Trophoblast cell (in vitro differentiated cells and primary cell): ENCODE measurements around the gene FBXL2.

Experiments used
- DNase-seq, 2 donors: peaks; one replicate each; pipeline ENCODE4 v3.0.0-alpha.2; 2016
- H2AFZ ChIP-seq: 2 replicates; pipeline ENCODE4 v1.6.1; 2013; ENCODE audit warnings: low read length, moderate library complexity, mild to moderate bottlenecking; ENCODE audit not compliant: insufficient read depth, poor library complexity
- H2AK5ac ChIP-seq: 2 replicates; pipeline ENCODE4 v1.6.1; 2013; ENCODE audit warnings: mild to moderate bottlenecking, low read length
- H2BK120ac ChIP-seq: 2 replicates; pipeline ENCODE4 v1.6.1; 2013; ENCODE audit warnings: low read length, mild to moderate bottlenecking, moderate library complexity; ENCODE audit not compliant: insufficient read depth, poor library complexity
- H2BK12ac ChIP-seq: 2 replicates; pipeline ENCODE4 v1.6.1; 2013; ENCODE audit warnings: mild to moderate bottlenecking, low read length, moderate library complexity
- H2BK5ac ChIP-seq: 2 replicates; pipeline ENCODE4 v1.6.1; 2013; ENCODE audit warnings: low read length, low read depth, moderate library complexity, mild to moderate bottlenecking; ENCODE audit not compliant: poor library complexity
- H3K14ac ChIP-seq: 2 replicates; pipeline ENCODE4 v1.6.1; 2013; ENCODE audit warnings: mild to moderate bottlenecking, low read length
- H3K18ac ChIP-seq: 2 replicates; pipeline ENCODE4 v1.6.1; 2013; ENCODE audit warnings: mild to moderate bottlenecking, low read length
- H3K23ac ChIP-seq: 2 replicates; pipeline ENCODE4 v1.6.1; 2013; ENCODE audit warnings: low read length
- H3K27ac ChIP-seq: 2 replicates; pipeline ENCODE4 v1.5.1; 2013; ENCODE audit warnings: low read depth, mild to moderate bottlenecking, inconsistent platforms, low read length, moderate library complexity
- H3K27me3 ChIP-seq: 2 replicates; pipeline ENCODE4 v1.6.1; 2013; ENCODE audit warnings: inconsistent platforms, mild to moderate bottlenecking, low read length, moderate library complexity; ENCODE audit not compliant: insufficient read depth
- H3K36me3 ChIP-seq, 2 experiments: 1 replicate in 1 of 2; 2 replicates in 1 of 2; pipeline ENCODE4 v1.6.1; 2013; ENCODE audit warnings: low read length in 2 of 2, mild to moderate bottlenecking in 2 of 2, moderate library complexity in 1 of 2; ENCODE audit not compliant: insufficient read depth in 2 of 2, control insufficient read depth in 1 of 2
- H3K4ac ChIP-seq: 2 replicates; pipeline ENCODE4 v1.6.1; 2013; ENCODE audit warnings: low read depth, mild to moderate bottlenecking, low read length, moderate library complexity
- H3K4me1 ChIP-seq, 2 experiments: 1 replicate in 1 of 2; 2 replicates in 1 of 2; pipeline ENCODE4 v1.6.1; 2013; ENCODE audit warnings: low read length in 2 of 2, mild to moderate bottlenecking in 2 of 2, moderate library complexity in 1 of 2; ENCODE audit not compliant: insufficient read depth in 2 of 2, control insufficient read depth in 1 of 2
- H3K4me2 ChIP-seq: 2 replicates; pipeline ENCODE4 v1.6.1; 2013; ENCODE audit warnings: inconsistent platforms, mild to moderate bottlenecking, low read length, moderate library complexity
- H3K4me3 ChIP-seq: 2 replicates; pipeline ENCODE4 v1.5.1; 2013; ENCODE audit warnings: mild to moderate bottlenecking, low read depth, low read length, inconsistent platforms
- H3K79me1 ChIP-seq: one replicate; pipeline ENCODE4 v1.6.1; 2013; ENCODE audit warnings: low read length
- H3K79me2 ChIP-seq: 2 replicates; pipeline ENCODE4 v1.6.1; 2013; ENCODE audit warnings: low read length, mild to moderate bottlenecking; ENCODE audit not compliant: control insufficient read depth, insufficient read depth, poor library complexity
- H3K9ac ChIP-seq: 2 replicates; pipeline ENCODE4 v1.6.1; 2013; ENCODE audit warnings: mild to moderate bottlenecking, low read length
- H3K9me3 ChIP-seq: 2 replicates; pipeline ENCODE4 v1.6.1; 2013; ENCODE audit warnings: low read depth, mild to moderate bottlenecking, control low read depth, inconsistent platforms, low read length; ENCODE audit not compliant: insufficient read depth
- H4K12ac ChIP-seq: 2 replicates; pipeline ENCODE4 v1.6.1; 2013; ENCODE audit warnings: low read depth, mild to moderate bottlenecking, low read length, moderate library complexity
- H4K8ac ChIP-seq: 2 replicates; pipeline ENCODE4 v1.6.1; 2013; ENCODE audit warnings: low read depth, mild to moderate bottlenecking, low read length, moderate library complexity
- H4K91ac ChIP-seq: one replicate; pipeline ENCODE4 v1.6.1; 2013; ENCODE audit warnings: low read depth, mild to moderate bottlenecking, low read length, moderate library complexity
- WGBS: extraction: QIAGEN DNeasy Blood & Tissue Kit; methylation state at CpG from one replicate; pipeline ENCODE4 v1.1.7; 2013; ENCODE audit warnings: missing lambda C conversion rate; ENCODE audit not compliant: insufficient read length, insufficient coverage; ENCODE audit errors: extremely low coverage; 5-methylcytosine and 5-hydroxymethylcytosine counted together

Gene FBXL2

GRCh38 chr3:33389908-33390307, 112.7 kb downstream of the FBXL2 start:
- no peak overlapping the region for H4K8ac ChIP-seq
- no peak overlapping the region for H2AK5ac ChIP-seq
- H4K91ac ChIP-seq: no peak overlapping the region
- no peaks in the 10 kb centered on the region for H3K79me1 ChIP-seq
- H3K79me2 ChIP-seq: no peaks in the 10 kb centered on the region
- WGBS: no CpG with 5 or more reads among the region's 4 CpGs
- no peak overlapping the region for H3K4me2 ChIP-seq
- no peak overlapping the region for H3K23ac ChIP-seq
- no peak overlapping the region for H2BK5ac ChIP-seq
- no peak overlapping the region for H2BK12ac ChIP-seq
- no peak overlapping the region for H4K12ac ChIP-seq
- no peak overlapping the region for H2AFZ ChIP-seq
- H3K27me3 ChIP-seq: no peaks in the 10 kb centered on the region
- H3K18ac ChIP-seq: no peak overlapping the region
- H3K4me3 ChIP-seq: no peak overlapping the region
- H3K36me3 ChIP-seq: peaks cover 22 to 34% of the 10 kb centered on the region in 2 experiments
- H3K9me3 ChIP-seq: no peaks in the 10 kb centered on the region
- H2BK120ac ChIP-seq: no peak overlapping the region
- H3K4me1 ChIP-seq: no peaks in the 10 kb centered on the region
- no peak for DNase-seq
- H3K14ac ChIP-seq: no peak overlapping the region
- no peak overlapping the region for H3K4ac ChIP-seq
- no peak overlapping the region for H3K9ac ChIP-seq
- no peak overlapping the region for H3K27ac ChIP-seq

- Histone ChIP-seq H3K4ac (no peak overlapping the region), H4K12ac (no peak overlapping the region), H2BK120ac (no peak overlapping the region), H3K9me3 (peaks cover 1% of the 10 kb centered on the region), H2AK5ac (no peak overlapping the region), H3K4me1 (no peaks in the 10 kb centered on the region), H3K4me2 (no peak overlapping the region), H3K9ac (no peak overlapping the region), H3K36me3 (peaks cover 25 to 36% of the 10 kb centered on the region in 2 experiments), H3K4me3 (no peak overlapping the region), H3K18ac (no peak overlapping the region), H2BK12ac (no peak overlapping the region), H3K14ac (no peak overlapping the region), H2BK5ac (no peak overlapping the region), H3K27me3 (no peaks in the 10 kb centered on the region), H3K79me2 (no peaks in the 10 kb centered on the region), H3K27ac (no peak overlapping the region), H3K23ac (no peak overlapping the region), H4K91ac (no peak overlapping the region), H3K79me1 (no peaks in the 10 kb centered on the region), H4K8ac (no peak overlapping the region), H2AFZ (no peak overlapping the region)
- DNase-seq: no peak
- no CpG with 5 or more reads among the region's 8 CpGs for WGBS
Observed at GRCh38 chr3:33391255-33391995, 114.2 kb downstream of the FBXL2 start.

GRCh38 chr3:33392144-33392543, 114.9 kb downstream of the FBXL2 start:
- Histone ChIP-seq H3K27ac (no peak overlapping the region), H3K36me3 (peaks cover 27 to 39% of the 10 kb centered on the region in 2 experiments), H3K4me2 (no peak overlapping the region), H4K8ac (no peak overlapping the region), H3K9me3 (peaks cover 1% of the 10 kb centered on the region), H2BK5ac (no peak overlapping the region), H3K18ac (no peak overlapping the region), H3K27me3 (no peaks in the 10 kb centered on the region), H4K91ac (no peak overlapping the region), H3K14ac (no peak overlapping the region), H3K23ac (no peak overlapping the region), H2AK5ac (no peak overlapping the region), H3K4ac (no peak overlapping the region), H3K4me3 (no peak overlapping the region), H3K79me1 (no peaks in the 10 kb centered on the region), H2AFZ (no peak overlapping the region), H3K4me1 (no peaks in the 10 kb centered on the region), H2BK12ac (no peak overlapping the region), H3K9ac (no peak overlapping the region), H4K12ac (no peak overlapping the region), H3K79me2 (no peaks in the 10 kb centered on the region), H2BK120ac (no peak overlapping the region)
- no CpG with 5 or more reads among the region's 4 CpGs for whole genome bisulfite sequencing
- DNase-seq: no peak

DNA sequence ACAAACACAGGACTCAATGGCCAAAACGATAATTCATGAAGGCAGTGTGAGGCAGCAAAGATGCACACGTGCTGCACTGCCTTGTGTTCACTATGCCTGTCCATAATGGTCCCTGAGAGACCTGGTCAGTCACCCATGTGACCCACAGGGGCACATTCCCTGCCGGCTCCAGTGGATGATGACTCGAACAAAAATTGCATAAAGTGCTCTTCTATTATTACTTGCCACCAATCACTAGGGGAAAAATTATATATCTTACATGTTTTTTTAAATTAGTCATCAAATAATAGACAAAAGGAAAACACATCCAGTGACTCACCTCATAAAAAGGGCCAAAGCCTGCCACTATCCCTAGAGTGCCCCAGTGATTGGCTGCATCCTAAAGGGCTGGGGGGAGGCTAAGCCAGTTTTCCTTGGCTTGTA, 115.5 kb downstream of the FBXL2 start:
- Histone ChIP-seq H4K8ac (no peak overlapping the region), H3K9ac (no peak overlapping the region), H3K79me1 (no peaks in the 10 kb centered on the region), H2BK5ac (no peak overlapping the region), H3K27ac (no peak overlapping the region), H2BK12ac (no peak overlapping the region), H3K9me3 (peaks cover 1% of the 10 kb centered on the region), H4K91ac (no peak overlapping the region), H2AFZ (no peak overlapping the region), H2BK120ac (no peak overlapping the region), H3K79me2 (no peaks in the 10 kb centered on the region), H3K23ac (no peak overlapping the region), H3K14ac (no peak overlapping the region), H4K12ac (no peak overlapping the region), H3K18ac (no peak overlapping the region), H3K36me3 (peaks cover 23 to 35% of the 10 kb centered on the region in 2 experiments), H3K4ac (no peak overlapping the region), H3K27me3 (no peaks in the 10 kb centered on the region), H3K4me1 (no peaks in the 10 kb centered on the region), H2AK5ac (no peak overlapping the region), H3K4me2 (no peak overlapping the region), H3K4me3 (no peak overlapping the region)
- no CpG with 5 or more reads among the region's 4 CpGs for WGBS
- DNase-seq: no peak
